Karpas-422 (cell line): Measurements from ENCODE around the gene SNTG2. TPM values are rescaled to one million over a fixed set of nuclear protein-coding genes. Genes with fewer than 3 reads are reported as not detected.

ENCODE experiments used
- DNase-seq: peaks from one replicate; pipeline ENCODE4 v3.0.0-alpha.2; 2015
- H2AFZ ChIP-seq: fragments of 200-600 bp; sonication (generic); 2 replicates; pipeline ENCODE4 v1.6.1; 2014; ENCODE audit warnings: antibody characterized with exemption, low read length, mixed read lengths
- H3K27ac ChIP-seq: fragments of 200-600 bp; sonication (generic); 2 replicates; pipeline ENCODE4 v1.5.1; 2014; ENCODE audit warnings: mild to moderate bottlenecking, low read length, moderate library complexity
- H3K27me3 ChIP-seq: fragments of 200-600 bp; sonication (generic); 2 replicates; pipeline ENCODE4 v1.6.1; 2014; ENCODE audit warnings: low read length, mixed read lengths
- H3K36me3 ChIP-seq: fragments of 200-600 bp; sonication (generic); 2 replicates; pipeline ENCODE4 v1.6.1; 2014; ENCODE audit warnings: low read length, mixed read lengths; ENCODE audit not compliant: insufficient read depth
- H3K4me1 ChIP-seq: fragments of 200-600 bp; sonication (generic); 2 replicates; pipeline ENCODE4 v1.6.1; 2014; ENCODE audit warnings: mild to moderate bottlenecking, low read length, mixed read lengths
- H3K4me2 ChIP-seq: fragments of 200-600 bp; sonication (generic); 2 replicates; pipeline ENCODE4 v1.6.1; 2014; ENCODE audit warnings: low read length, low read depth, mild to moderate bottlenecking; ENCODE audit not compliant: poor library complexity, severe bottlenecking
- H3K4me3 ChIP-seq: fragments of 200-600 bp; sonication (generic); 2 replicates; pipeline ENCODE4 v1.5.1; 2014; ENCODE audit warnings: mild to moderate bottlenecking, antibody characterized with exemption, low read length, mixed read lengths
- H3K79me2 ChIP-seq: fragments of 200-600 bp; sonication (generic); 2 replicates; pipeline ENCODE4 v1.6.1; 2014; ENCODE audit warnings: mild to moderate bottlenecking, low read length, mixed read lengths
- H3K9ac ChIP-seq: fragments of 200-600 bp; sonication (generic); 2 replicates; pipeline ENCODE4 v1.6.0; 2014; ENCODE audit warnings: low read length
- H3K9me2 ChIP-seq: fragments of 200-600 bp; sonication (generic), shearing (Covaris generic); replicated peaks from 2 replicates; pipeline ENCODE4 v1.6.0; 2014; ENCODE audit warnings: mild to moderate bottlenecking, low read length, moderate library complexity; ENCODE audit not compliant: insufficient read depth
- H3K9me3 ChIP-seq: fragments of 300-700, 200-600 bp; sonication (generic); 2 replicates; pipeline ENCODE4 v1.6.1; 2014; ENCODE audit warnings: low read length, mixed read lengths
- H4K20me1 ChIP-seq: fragments of 200-600 bp; sonication (generic); 2 replicates; pipeline ENCODE4 v1.6.1; 2014; ENCODE audit warnings: mild to moderate bottlenecking, antibody characterized with exemption, low read length, low read depth; ENCODE audit not compliant: insufficient read depth
- total RNA-seq: library from RNA; depleted of rRNA; stranded (reverse); fragments of >200 nt; shearing (Covaris generic); gene quantifications from 2 replicates; pipeline ENCODE4 v1.2.3, GENCODE V29; 2014; ENCODE audit warnings: low replicate concordance

SNTG2 gene
- total RNA-seq, 1 experiment from 2014 or later = not detected

- H3K4me3 ChIP-seq = no peak overlapping the region
- H3K4me1 ChIP-seq = peaks cover 2% of the 10 kb centered on the region; the same call in 1 of the 2 replicates
- no peaks in the 10 kb centered on the region for H3K79me2 ChIP-seq
- DNase-seq = no peak
- no peaks in the 10 kb centered on the region for H3K27me3 ChIP-seq
- no peak overlapping the region for H3K9ac ChIP-seq
- H2AFZ ChIP-seq = no peak overlapping the region
- H3K9me3 ChIP-seq = no peaks in the 10 kb centered on the region
- no peaks in the 10 kb centered on the region for H4K20me1 ChIP-seq
- H3K4me2 ChIP-seq = no peak overlapping the region
- H3K27ac ChIP-seq = no peak overlapping the region
- H3K36me3 ChIP-seq = no peaks in the 10 kb centered on the region
- no peaks in the 10 kb centered on the region for H3K9me2 ChIP-seq
Observed at GRCh38 chr2:1143129-1143528, 192.5 kb downstream of the SNTG2 start.

GRCh38 chr2:1147873-1148612, 197.4 kb downstream of the SNTG2 start:
- H4K20me1 ChIP-seq = no peaks in the 10 kb centered on the region
- no peaks in the 10 kb centered on the region for H3K36me3 ChIP-seq
- H3K79me2 ChIP-seq = no peaks in the 10 kb centered on the region
- no peaks in the 10 kb centered on the region for H3K9me3 ChIP-seq
- no peak overlapping the region for H2AFZ ChIP-seq
- H3K4me2 ChIP-seq = no peak overlapping the region
- no peaks in the 10 kb centered on the region for H3K27me3 ChIP-seq
- H3K4me1 ChIP-seq = peaks cover 8% of the 10 kb centered on the region
- H3K4me3 ChIP-seq = no peak overlapping the region
- no peak overlapping the region for H3K9ac ChIP-seq
- H3K9me2 ChIP-seq = no peaks in the 10 kb centered on the region
- no peak for DNase-seq
- H3K27ac ChIP-seq = no peak overlapping the region

GRCh38 chr2:1150724-1151511, 200.3 kb downstream of the SNTG2 start:
- Histone ChIP-seq H3K4me2 (peak overlapping the region; percentile 19), H3K27ac (no peak overlapping the region), H3K36me3 (no peaks in the 10 kb centered on the region), H3K79me2 (no peaks in the 10 kb centered on the region), H3K27me3 (no peaks in the 10 kb centered on the region), H4K20me1 (no peaks in the 10 kb centered on the region), H2AFZ (no peak overlapping the region), H3K9me3 (no peaks in the 10 kb centered on the region), H3K9ac (no peak overlapping the region), H3K4me3 (no peak overlapping the region), H3K4me1 (peaks cover 8% of the 10 kb centered on the region), H3K9me2 (no peaks in the 10 kb centered on the region)
- no peak for DNase-seq

DNA sequence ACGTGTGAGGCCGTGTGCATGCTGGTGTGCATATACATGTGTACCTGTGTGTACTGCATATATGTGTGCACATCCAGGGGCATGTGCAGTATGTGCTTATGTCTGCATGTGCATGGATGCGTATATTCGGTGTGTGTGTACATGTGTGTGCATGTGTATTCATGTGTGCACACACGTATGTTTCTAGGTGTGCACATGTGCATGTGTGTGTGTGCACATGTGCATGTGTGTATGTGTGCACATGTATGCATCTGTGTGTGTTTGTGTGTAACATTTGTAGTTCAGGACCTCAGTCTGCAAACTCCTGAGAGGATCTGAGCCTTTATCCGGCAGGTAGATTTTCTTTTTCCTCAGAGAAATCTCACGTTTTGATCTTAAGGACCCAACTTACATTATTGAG, 201.7 kb downstream of the SNTG2 start:
- H3K27ac ChIP-seq = no peak overlapping the region
- no peak overlapping the region for H3K4me2 ChIP-seq
- H3K27me3 ChIP-seq = no peaks in the 10 kb centered on the region
- H3K9me2 ChIP-seq = no peaks in the 10 kb centered on the region
- H3K79me2 ChIP-seq = no peaks in the 10 kb centered on the region
- no peaks in the 10 kb centered on the region for H4K20me1 ChIP-seq
- H3K4me3 ChIP-seq = no peak overlapping the region
- DNase-seq = no peak
- H2AFZ ChIP-seq = no peak overlapping the region
- peaks cover 8% of the 10 kb centered on the region for H3K4me1 ChIP-seq
- H3K9ac ChIP-seq = no peak overlapping the region
- no peaks in the 10 kb centered on the region for H3K36me3 ChIP-seq
- no peaks in the 10 kb centered on the region for H3K9me3 ChIP-seq

GRCh38 chr2:1153920-1154319, 203.3 kb downstream of the SNTG2 start:
- Histone ChIP-seq H3K27ac (no peak overlapping the region), H4K20me1 (no peaks in the 10 kb centered on the region), H2AFZ (no peak overlapping the region)

GRCh38 chr2:1154710-1155594, 204.3 kb downstream of the SNTG2 start:
- H3K9me3 ChIP-seq = no peaks in the 10 kb centered on the region
- no peaks in the 10 kb centered on the region for H3K9me2 ChIP-seq
- H3K27ac ChIP-seq = no peak overlapping the region
- peaks cover 8% of the 10 kb centered on the region for H3K4me1 ChIP-seq
- no peak overlapping the region for H3K9ac ChIP-seq
- no peak overlapping the region for H3K4me2 ChIP-seq
- H3K27me3 ChIP-seq = no peaks in the 10 kb centered on the region
- H4K20me1 ChIP-seq = no peaks in the 10 kb centered on the region
- H2AFZ ChIP-seq = no peak overlapping the region
- no peaks in the 10 kb centered on the region for H3K79me2 ChIP-seq
- DNase-seq = no peak
- H3K4me3 ChIP-seq = no peak overlapping the region
- no peaks in the 10 kb centered on the region for H3K36me3 ChIP-seq

More at GRCh38 chr2:1153920-1154319, 203.3 kb downstream of the SNTG2 start:
- Histone ChIP-seq H3K4me1 (peaks cover 8% of the 10 kb centered on the region), H3K9me2 (no peaks in the 10 kb centered on the region), H3K79me2 (no peaks in the 10 kb centered on the region), H3K4me3 (no peak overlapping the region), H3K9ac (no peak overlapping the region), H3K36me3 (no peaks in the 10 kb centered on the region), H3K4me2 (no peak overlapping the region), H3K9me3 (no peaks in the 10 kb centered on the region), H3K27me3 (no peaks in the 10 kb centered on the region)
- no peak for DNase-seq

GRCh38 chr2:1156059-1156458, 205.4 kb downstream of the SNTG2 start:
- Histone ChIP-seq H4K20me1 (no peaks in the 10 kb centered on the region), H3K4me2 (no peak overlapping the region), H3K27ac (no peak overlapping the region), H3K9ac (no peak overlapping the region), H3K27me3 (no peaks in the 10 kb centered on the region), H2AFZ (no peak overlapping the region), H3K4me1 (no peaks in the 10 kb centered on the region; the same call in 1 of the 2 replicates), H3K4me3 (no peak overlapping the region), H3K79me2 (no peaks in the 10 kb centered on the region), H3K9me3 (no peaks in the 10 kb centered on the region), H3K9me2 (no peaks in the 10 kb centered on the region), H3K36me3 (no peaks in the 10 kb centered on the region)
- no peak for DNase-seq

DNA sequence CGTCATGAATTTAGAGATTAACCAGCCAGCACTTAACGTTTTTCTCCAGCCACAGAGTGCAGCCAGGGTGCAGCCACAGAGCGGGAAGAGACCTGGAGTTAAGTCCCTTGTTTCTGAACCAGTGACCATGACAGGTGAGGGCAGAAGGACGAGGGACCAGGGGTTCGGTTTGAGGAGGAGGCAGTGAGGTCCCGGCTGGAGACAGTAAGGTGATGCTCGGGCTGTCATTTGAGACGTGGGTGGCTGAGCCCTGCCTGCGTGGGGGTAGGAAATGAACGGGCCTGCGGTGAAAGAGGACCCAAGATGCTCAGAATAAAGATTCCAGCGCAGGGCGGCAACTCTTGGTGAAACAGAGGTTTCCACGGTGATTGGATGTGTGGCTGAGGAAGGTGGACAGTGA, 205.9 kb downstream of the SNTG2 start:
- Histone ChIP-seq H3K79me2 (no peaks in the 10 kb centered on the region), H2AFZ (no peak overlapping the region), H3K4me1 (no peaks in the 10 kb centered on the region), H3K36me3 (no peaks in the 10 kb centered on the region), H4K20me1 (no peaks in the 10 kb centered on the region), H3K9me2 (no peaks in the 10 kb centered on the region), H3K27me3 (no peaks in the 10 kb centered on the region), H3K9me3 (no peaks in the 10 kb centered on the region), H3K4me2 (no peak overlapping the region), H3K9ac (no peak overlapping the region), H3K27ac (no peak overlapping the region), H3K4me3 (no peak overlapping the region)
- DNase-seq = no peak
